Activated T-helper 9 cell treated with anti-CD3 and anti-CD28 coated beads, Interleukin-2, amount 50 U/mL, for 16 hours (primary cell): ENCODE results near the gene TRAPPC2L.

Experiments
- DNase-seq: peaks from one replicate; pipeline ENCODE4 v3.0.0-alpha.2; 2020; ENCODE audit warnings: low read depth

Gene TRAPPC2L

DNA sequence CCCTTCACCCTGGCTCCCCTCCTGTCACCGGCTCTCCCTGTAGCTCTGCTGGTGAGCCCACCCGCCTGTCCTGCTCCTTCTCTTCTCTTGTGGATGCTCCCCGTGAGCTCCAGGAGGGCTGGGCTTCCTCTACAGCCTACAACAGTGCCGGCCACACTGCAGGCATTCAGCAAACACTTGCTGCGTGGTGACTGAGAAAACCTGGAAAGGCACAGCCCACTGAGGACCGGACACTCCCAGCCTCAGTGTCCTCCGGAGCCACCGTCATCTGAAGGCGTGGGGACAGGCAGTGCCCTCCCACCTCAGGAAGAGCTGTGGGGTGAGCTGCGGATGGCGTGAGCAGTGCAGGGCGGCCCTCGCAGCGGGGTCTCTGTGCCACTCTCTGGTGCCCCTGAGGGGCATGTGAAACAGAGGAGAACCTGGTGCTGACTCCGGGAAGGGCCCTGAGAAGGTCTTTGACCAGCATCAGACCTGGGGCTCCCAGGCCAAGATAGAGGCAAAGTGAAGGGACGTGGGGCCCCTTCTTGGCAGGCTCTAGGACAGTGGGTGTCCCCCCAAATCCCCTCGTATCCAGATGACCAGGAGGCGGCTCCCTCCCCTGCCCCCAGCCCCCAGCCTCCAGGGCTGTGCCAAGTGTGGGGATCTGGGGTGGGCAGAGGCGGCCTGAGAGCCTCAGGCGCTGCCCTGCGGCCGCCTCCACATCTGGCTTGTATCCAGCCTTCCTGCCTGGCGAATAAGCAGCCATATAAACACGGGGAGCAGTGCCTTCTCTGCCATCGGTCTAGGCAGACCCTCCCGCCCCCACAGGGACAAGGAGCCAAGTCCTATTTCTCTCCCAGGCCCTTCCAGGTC is 53.6 kb downstream of the TRAPPC2L start:
- DNase-seq, result no peak

DNA sequence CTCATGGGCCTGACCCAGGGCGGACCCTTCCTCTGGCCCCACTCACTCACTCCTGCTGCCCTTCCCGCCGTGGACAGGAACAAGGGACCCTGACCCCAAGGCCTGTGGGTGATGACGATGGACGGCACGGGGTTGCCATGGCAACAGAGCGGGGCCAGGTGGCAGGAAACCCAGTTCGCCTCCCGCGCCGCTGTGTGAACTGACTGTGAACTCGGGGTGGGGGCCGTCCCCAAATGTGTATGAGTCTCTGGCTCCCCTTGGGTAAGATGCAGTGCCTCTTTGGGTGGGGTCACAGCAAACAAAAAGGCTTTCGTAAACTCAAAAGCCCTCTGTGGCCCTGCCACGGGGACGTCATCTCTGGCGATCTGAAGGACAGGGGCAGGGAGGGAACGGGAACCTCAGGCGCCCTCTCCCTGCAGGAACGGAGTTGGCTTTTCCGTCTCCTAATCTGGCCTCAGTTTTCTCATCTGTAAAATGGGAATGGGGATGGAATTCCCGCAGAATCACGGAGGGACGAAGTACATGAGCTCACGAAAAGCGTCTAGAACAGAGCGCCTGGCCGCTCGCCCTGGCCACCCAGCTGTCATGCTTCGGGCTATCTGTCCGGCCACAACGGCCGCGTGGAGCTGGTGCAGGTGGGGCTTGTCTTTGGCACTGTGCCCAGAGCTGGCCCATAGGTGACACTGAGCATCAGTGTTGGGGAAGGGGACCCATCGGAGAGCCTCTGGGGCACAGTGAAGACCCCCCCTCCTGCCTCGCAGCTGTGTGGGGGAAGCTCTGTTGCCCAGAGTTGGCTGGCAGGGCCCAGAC is 54.4 kb downstream of the TRAPPC2L start:
- no peak for DNase-seq

DNA sequence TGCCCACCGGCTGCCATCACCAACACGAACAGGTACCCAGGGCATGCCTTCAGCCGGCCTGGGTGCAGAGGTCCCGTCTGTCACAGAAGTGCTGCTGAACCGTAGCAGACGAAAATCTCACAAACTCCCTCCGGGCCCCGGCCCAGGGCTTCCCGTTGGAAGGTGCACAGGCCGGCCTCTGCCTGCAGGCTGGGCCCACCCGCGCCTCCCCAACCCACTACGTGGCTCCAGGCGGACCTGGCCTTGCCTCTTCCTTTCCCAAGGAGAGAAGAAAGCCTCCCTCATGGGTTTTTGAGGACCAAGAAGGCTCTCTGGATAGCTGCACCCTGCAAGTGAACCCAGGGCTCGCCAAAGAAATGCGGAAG is 55.0 kb downstream of the TRAPPC2L start:
- no peak for DNase-seq
